ENCODE measurements around the gene CCL19.

The CCL19 gene

GRCh38 chr9:34675048-34675714, 15.9 kb downstream of the CCL19 start:
- Histone ChIP-seq H3K27ac (no peak overlapping the region), H3K36me3 (ENCODE audit: insufficient read depth, low read length) (no peaks in the 10 kb centered on the region), H3K9me3 (ENCODE audit: low read depth, low read length) (no peaks in the 10 kb centered on the region), H3K4me3 (no peak overlapping the region), H3K9ac (ENCODE audit: insufficient read length) (no peak overlapping the region)
- no peak for DNase-seq (ENCODE audit: low read depth, low spot score)
- TF ChIP-seq POLR2AphosphoS5 (IDR thresholded peaks at IDR 0.05; ENCODE audit: borderline replicate concordance, low read depth, low read length) (no peak), EZH2 (IDR thresholded peaks at IDR 0.05) (no peak), FOXP2 (optimal IDR thresholded peaks at IDR 0.05; ENCODE audit: control extremely low read depth, extremely low read length, insufficient read depth) (no peak)

GRCh38 chr9:34674440-34674839, 16.6 kb downstream of the CCL19 start:
- Histone ChIP-seq H3K36me3 (ENCODE audit: insufficient read depth, low read length) (no peaks in the 10 kb centered on the region), H3K4me3 (no peak overlapping the region), H3K9me3 (ENCODE audit: low read depth, low read length) (no peaks in the 10 kb centered on the region), H3K9ac (ENCODE audit: insufficient read length) (no peak overlapping the region), H3K27ac (no peak overlapping the region)
- TF ChIP-seq POLR2AphosphoS5 (IDR thresholded peaks at IDR 0.05; ENCODE audit: borderline replicate concordance, low read depth, low read length): no peak
- DNase-seq (ENCODE audit: low read depth, low spot score): no peak

- Histone ChIP-seq H3K27ac (no peak overlapping the region), H3K9ac (ENCODE audit: insufficient read length) (no peak overlapping the region)
- TF ChIP-seq EZH2 (IDR thresholded peaks at IDR 0.05) (no peak), FOXP2 (optimal IDR thresholded peaks at IDR 0.05; ENCODE audit: control extremely low read depth, extremely low read length, insufficient read depth) (no peak), POLR2AphosphoS5 (IDR thresholded peaks at IDR 0.05; ENCODE audit: borderline replicate concordance, low read depth, low read length) (no peak)
Observed at GRCh38 chr9:34671307-34671706, 19.8 kb downstream of the CCL19 start.

GRCh38 chr9:34669809-34670562, 21.1 kb downstream of the CCL19 start:
- no peaks in the 10 kb centered on the region for H3K36me3 ChIP-seq (ENCODE audit: insufficient read depth, low read length)
- no peak overlapping the region for H3K27ac ChIP-seq
- TF ChIP-seq EZH2 (IDR thresholded peaks at IDR 0.05) (no peak), FOXP2 (optimal IDR thresholded peaks at IDR 0.05; ENCODE audit: control extremely low read depth, extremely low read length, insufficient read depth) (no peak), POLR2AphosphoS5 (IDR thresholded peaks at IDR 0.05; ENCODE audit: borderline replicate concordance, low read depth, low read length) (no peak)
- DNase-seq (ENCODE audit: low read depth, low spot score): no peak
- H3K9me3 ChIP-seq (ENCODE audit: low read depth, low read length): no peaks in the 10 kb centered on the region
- H3K9ac ChIP-seq (ENCODE audit: insufficient read length): no peak overlapping the region
- no peak overlapping the region for H3K4me3 ChIP-seq

More at GRCh38 chr9:34671307-34671706, 19.8 kb downstream of the CCL19 start:
- H3K9me3 ChIP-seq (ENCODE audit: low read depth, low read length): no peaks in the 10 kb centered on the region
- H3K4me3 ChIP-seq: no peak overlapping the region
- no peak for DNase-seq (ENCODE audit: low read depth, low spot score)
- no peaks in the 10 kb centered on the region for H3K36me3 ChIP-seq (ENCODE audit: insufficient read depth, low read length)

GRCh38 chr9:34665381-34666250, 25.5 kb downstream of the CCL19 start:
- Histone ChIP-seq H3K4me3 (peak overlapping the region; percentile 95), H3K36me3 (ENCODE audit: insufficient read depth, low read length) (peaks cover 4% of the 10 kb centered on the region; the same call in 1 of the 2 replicates), H3K27ac (peak overlapping the region; percentile 94), H3K9me3 (ENCODE audit: low read depth, low read length) (no peaks in the 10 kb centered on the region), H3K9ac (ENCODE audit: insufficient read length) (peak overlapping the region; percentile 93)
- no peak for DNase-seq (ENCODE audit: low read depth, low spot score)
- TF ChIP-seq POLR2AphosphoS5 (IDR thresholded peaks at IDR 0.05; ENCODE audit: borderline replicate concordance, low read depth, low read length): peak; percentile 85
- TF ChIP-seq FOXP2 (optimal IDR thresholded peaks at IDR 0.05; ENCODE audit: control extremely low read depth, extremely low read length, insufficient read depth): no peak

GRCh38 chr9:34665067-34665380, 26.1 kb downstream of the CCL19 start:
- no peaks in the 10 kb centered on the region for H3K9me3 ChIP-seq (ENCODE audit: low read depth, low read length)
- peak overlapping the region; percentile 95 for H3K4me3 ChIP-seq
- H3K27ac ChIP-seq: no peak overlapping the region
- H3K36me3 ChIP-seq (ENCODE audit: insufficient read depth, low read length): peaks cover 8% of the 10 kb centered on the region; the same call in 1 of the 2 replicates
- no peak for DNase-seq (ENCODE audit: low read depth, low spot score)
- TF ChIP-seq EZH2 (IDR thresholded peaks at IDR 0.05) (no peak), FOXP2 (optimal IDR thresholded peaks at IDR 0.05; ENCODE audit: control extremely low read depth, extremely low read length, insufficient read depth) (no peak), POLR2AphosphoS5 (IDR thresholded peaks at IDR 0.05; ENCODE audit: borderline replicate concordance, low read depth, low read length) (no peak; the same call in none of the 2 replicates)
- H3K9ac ChIP-seq (ENCODE audit: insufficient read length): peak overlapping the region; percentile 58

GRCh38 chr9:34664281-34665066, 26.6 kb downstream of the CCL19 start:
- H3K36me3 ChIP-seq (ENCODE audit: insufficient read depth, low read length): peaks cover 14% of the 10 kb centered on the region; the same call in 1 of the 2 replicates
- H3K9ac ChIP-seq (ENCODE audit: insufficient read length): peak overlapping the region; percentile 58
- no peak overlapping the region for H3K27ac ChIP-seq
- peak overlapping the region; percentile 95 for H3K4me3 ChIP-seq
- H3K9me3 ChIP-seq (ENCODE audit: low read depth, low read length): no peaks in the 10 kb centered on the region
- TF ChIP-seq POLR2AphosphoS5 (IDR thresholded peaks at IDR 0.05; ENCODE audit: borderline replicate concordance, low read depth, low read length) (no peak), FOXP2 (optimal IDR thresholded peaks at IDR 0.05; ENCODE audit: control extremely low read depth, extremely low read length, insufficient read depth) (no peak), EZH2 (IDR thresholded peaks at IDR 0.05) (no peak)
- DNase-seq (ENCODE audit: low read depth, low spot score): no peak
